NOMO-1 treated with DMSO at 0.1 percent for 48 hours (cell line): ENCODE measurements around the gene TBL1XR1.

ENCODE experiments used
- DNase-seq: peaks from one replicate; lab custom pipeline; 2025; ENCODE audit not compliant: unreplicated experiment; lab: John Stamatoyannopoulos, UW

Gene TBL1XR1

GRCh38 chr3:177066068-177066467 is 131.2 kb downstream of the TBL1XR1 start:
- DNase-seq, result no peak

DNA sequence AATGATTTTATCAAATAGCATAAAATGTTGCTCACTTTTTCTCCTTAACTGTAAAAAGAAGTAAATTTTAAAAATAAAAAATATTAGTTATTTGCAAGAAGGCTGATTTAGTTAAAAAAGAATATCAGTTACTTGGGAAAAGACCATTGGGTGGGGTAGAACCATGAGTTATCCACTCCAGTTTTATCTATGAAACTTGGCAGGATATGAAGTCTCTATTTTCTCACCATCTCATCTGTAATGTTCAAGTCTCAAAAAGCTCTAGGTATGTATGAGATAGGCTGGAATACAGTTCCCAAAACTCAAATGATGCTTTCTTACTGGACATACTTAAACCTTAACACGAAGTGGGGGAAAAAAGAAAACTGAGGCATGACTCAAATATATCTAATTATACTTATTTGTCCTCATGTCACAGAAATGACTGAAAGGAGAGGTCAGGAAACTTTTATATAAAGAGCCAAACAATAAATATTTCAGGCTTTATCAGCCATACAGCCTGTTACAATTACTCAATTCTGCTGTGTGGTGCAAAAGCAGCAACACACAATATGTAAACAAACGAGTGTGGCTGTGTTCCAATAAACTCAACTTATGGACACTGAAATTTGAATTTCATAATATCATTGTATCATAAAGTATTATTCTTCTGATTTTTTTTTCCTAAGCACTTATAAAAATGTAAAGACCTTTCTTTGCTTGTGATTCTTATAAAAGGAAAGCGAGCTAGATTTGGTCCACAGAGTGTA is 131.8 kb downstream of the TBL1XR1 start:
- no peak for DNase-seq

DNA sequence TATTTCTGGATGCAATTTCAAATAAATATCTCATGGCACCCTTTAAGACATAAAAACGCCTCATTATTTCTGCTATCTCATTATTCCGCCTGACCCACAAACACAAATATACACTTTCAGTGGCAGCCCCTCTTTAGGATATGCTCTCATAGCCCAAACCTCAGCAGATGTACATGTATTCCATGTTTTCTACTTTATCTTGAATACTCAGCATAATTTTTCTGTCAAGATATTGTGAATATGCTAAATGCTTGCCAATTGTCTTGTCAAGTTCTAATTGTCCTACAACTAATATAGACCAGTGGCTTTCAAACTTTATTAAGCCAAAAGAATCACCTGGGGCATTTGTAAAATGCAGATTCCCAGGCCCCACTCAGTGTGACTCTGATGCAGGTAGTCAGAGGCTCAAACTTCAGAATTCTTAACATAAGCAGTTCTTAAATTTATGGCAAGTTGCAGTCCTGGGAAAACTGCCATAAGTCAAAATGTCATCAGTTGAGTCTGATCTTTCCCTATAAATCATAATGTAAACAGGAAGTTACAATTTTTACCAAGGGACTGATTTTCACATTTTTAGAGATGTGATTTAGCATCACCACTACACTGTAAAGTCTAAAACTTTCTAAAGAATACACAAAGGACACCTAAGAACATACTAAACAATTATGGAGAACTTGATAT is 135.1 kb downstream of the TBL1XR1 start:
- DNase-seq, result no peak

- DNase-seq, result no peak
These were observed 135.9 kb downstream of the TBL1XR1 start for GRCh38 chr3:177061369-177061768.

DNA sequence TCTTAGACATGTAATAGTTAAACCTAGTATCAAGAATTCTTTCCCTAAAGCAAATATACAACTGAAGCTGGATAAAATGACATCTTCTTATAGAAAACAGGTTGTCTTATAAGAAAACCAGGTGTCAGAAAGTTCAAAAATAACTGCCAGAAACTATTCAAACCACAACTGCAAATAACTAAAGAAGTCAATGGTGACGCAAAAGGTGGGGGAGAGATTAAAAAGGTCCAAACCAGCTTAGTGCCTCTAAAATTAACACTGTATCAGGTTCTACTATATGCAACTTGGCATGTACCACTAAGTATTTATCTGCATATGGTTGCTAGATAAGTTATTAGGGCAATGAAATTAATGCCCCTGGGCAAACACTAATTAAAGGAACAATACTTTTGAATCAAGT is 136.8 kb downstream of the TBL1XR1 start:
- no peak for DNase-seq

- DNase-seq, result no peak
These were observed 138.6 kb downstream of the TBL1XR1 start for GRCh38 chr3:177058648-177059047.

GRCh38 chr3:177057768-177058167 is 139.5 kb downstream of the TBL1XR1 start:
- no peak for DNase-seq

DNA sequence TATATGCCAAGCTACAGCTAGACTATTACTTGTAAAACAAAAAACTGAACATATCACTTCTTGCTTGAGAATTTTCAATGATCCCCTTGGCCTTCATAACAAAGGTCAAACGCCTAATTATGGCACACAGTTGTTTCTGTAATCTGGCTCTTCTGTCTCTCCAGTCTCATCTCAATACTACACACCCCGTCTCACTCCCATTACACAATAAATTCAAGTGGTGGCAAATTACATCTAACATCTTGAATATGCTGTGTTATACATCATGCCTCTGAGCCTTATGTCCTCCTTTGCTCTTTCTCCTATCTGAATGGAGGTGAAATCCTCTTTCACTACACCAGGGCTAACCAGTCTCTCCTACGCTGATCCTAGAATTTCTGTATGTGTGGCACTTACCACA is 140.4 kb downstream of the TBL1XR1 start:
- DNase-seq, result no peak

DNA sequence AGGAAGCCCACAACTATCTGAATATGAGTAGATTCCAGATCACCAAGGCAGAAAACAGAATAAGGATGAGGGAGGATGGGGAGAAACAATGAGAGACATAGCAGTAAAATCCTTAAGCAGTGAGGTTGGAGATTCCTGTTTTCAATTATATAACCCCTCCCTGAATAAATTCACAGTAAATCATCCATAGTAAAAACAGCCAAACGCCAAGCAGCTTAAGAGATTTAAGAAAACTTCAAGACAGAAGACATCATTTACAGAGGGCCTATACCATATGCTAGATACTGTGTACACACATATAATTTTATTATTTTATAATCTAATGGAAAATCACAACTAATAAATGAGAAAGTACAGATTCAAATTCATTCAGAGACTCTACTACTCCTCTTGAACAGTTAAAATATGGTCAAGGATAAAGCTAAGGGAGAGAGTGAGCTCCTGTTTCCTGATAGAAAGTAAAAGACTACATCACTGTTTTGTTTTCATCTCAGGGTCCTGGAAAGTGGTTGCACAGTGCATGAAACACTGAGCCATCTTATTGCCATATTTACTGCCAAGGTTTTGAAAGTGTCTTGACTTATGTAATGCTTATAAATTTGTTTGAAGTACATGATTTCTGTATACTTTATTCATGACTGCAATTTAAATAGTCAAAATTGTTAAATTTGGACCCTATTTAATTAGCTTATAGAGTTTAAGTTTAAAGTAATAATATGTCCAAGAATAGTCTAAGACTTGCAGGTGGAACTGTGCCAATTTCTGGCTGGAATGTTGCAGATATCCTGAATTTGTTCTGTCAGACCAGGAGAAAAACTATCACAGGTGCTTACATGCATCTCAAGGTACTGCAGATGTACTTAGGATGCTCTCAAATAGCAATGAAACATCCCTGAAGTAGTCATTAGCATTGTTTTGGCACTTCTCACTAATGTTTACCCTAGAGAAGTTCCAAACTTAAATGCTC is 141.4 kb downstream of the TBL1XR1 start:
- no peak for DNase-seq

GRCh38 chr3:177053107-177053506 is 144.2 kb downstream of the TBL1XR1 start:
- DNase-seq, result no peak

- DNase-seq, result no peak
These were observed 145.9 kb downstream of the TBL1XR1 start for GRCh38 chr3:177051411-177051810.

- peak; percentile 53 for DNase-seq
These were observed 146.6 kb downstream of the TBL1XR1 start for GRCh38 chr3:177050501-177051237.

DNA sequence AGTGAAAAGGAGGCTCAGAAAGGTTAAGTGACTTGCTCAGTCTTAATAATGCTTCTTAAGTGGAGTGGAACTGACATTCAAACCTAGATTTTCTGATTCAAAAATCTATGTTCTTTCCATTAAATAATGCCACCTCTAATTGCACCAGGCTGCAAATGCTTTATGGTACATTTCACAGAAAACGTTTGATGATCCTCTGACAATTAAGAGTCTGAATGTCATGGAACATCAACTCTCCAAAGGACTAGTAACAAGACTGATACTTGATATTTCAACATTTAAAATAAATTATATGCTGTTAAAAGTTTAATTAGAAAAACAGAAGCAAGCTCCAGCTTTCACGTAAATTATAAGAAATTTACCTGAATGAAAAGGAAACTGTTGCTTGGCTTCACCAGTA is 151.5 kb downstream of the TBL1XR1 start:
- DNase-seq, result no peak

- no peak for DNase-seq
These were observed 152.1 kb downstream of the TBL1XR1 start for GRCh38 chr3:177045222-177045621.

DNA sequence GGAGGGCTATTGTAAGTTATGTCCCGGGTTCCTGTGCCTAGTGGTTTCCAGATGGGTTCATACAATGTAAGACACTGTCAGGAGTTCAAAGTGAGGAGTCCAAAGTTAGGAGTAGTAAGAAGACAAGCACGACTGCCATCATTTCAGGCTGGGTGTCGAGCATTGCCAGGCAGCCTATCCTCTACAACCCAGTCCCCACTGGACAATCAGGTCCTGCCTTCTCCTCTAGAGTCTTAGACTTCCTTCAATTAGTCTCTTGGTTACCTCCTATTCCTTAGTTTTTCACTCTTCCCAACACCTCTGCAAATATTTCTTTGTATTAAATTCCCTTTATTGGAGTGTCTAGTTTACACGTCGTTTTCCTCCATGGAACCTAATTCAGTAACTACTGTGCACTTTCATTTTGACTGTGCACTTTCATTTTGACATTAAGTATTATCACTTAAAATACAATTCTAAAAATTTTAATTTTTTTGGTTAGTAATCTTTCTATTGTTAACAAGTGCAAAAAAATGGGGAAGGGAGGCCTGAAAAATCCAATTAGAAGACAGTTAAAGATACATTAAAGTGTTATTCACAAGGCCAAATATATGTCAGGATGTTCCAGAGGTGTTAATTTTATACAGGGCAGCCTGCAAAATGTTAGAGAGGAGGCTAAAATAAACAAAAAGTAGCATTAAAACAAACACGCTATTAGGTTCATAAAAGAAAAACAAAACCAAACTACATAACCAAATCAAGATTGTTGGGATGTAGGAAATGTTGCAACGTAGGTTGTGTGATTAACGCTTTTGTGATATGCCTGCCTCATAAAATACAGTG is 155.3 kb downstream of the TBL1XR1 start:
- DNase-seq, result no peak

DNA sequence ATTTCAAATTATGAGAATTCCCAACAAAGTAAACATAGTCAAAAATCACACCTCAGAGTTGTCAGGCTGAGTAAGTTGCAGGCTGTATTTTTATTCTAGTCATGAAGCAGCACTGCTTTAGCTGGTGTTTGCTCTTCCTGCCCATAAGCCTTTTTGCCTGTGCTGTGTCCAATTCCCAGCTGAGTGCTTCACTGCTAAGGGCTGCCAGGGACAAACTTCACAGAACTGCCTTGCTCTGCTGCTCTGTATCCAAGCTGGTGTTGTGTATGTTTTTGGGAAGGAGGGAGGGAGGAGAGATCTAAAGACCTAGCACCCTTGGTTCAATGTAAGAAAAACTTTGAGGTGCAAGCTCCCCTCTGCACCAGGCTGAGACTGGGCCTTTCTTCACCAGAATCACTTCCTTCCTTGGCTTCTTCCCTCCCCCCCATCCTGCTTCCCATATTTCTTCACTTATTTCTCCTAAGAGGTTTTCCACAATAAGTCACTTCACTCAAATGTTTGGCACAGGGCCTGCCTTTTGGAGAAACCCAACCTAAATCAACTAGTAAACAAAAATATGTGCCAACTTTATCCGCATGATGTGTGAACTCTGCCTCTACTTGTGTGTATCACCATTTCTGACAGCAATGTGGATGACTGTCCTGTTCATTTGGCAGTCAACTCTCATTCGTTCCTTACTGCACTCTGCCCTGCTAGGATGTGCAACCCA is 156.1 kb downstream of the TBL1XR1 start:
- DNase-seq, result no peak

GRCh38 chr3:177039490-177040274 is 157.6 kb downstream of the TBL1XR1 start:
- no peak for DNase-seq

- DNase-seq, result no peak
These were observed 160.0 kb downstream of the TBL1XR1 start for GRCh38 chr3:177037241-177037640.

- no peak for DNase-seq
These were observed 161.6 kb downstream of the TBL1XR1 start for GRCh38 chr3:177035676-177036075.
